Stimulated activated CD8-positive, alpha-beta memory T cell treated with anti-CD3 and anti-CD28 coated beads, Interleukin-12 subunit alpha, Interleukin-12 subunit beta, amount 100 ng/mL, for 24 hours (primary cell): ENCODE measurements around the gene CHRNB1.

Experiments
- DNase-seq: peaks from one replicate; pipeline ENCODE4 v3.0.0-alpha.2; 2020; ENCODE audit errors: extremely low read depth

Gene CHRNB1

GRCh38 chr17:7437950-7438614, 6.8 kb upstream of the CHRNB1 start:
- no peak for DNase-seq

- no peak for DNase-seq
Measured at GRCh38 chr17:7438656-7439460, 6.0 kb upstream of the CHRNB1 start.

GRCh38 chr17:7439462-7440112, 5.3 kb upstream of the CHRNB1 start, which contains the start of gene FGF11:
FGF11 (plus strand) TSS chr17:7439512; CDS start chr17:7439621, 109 bp downstream.
- no peak for DNase-seq

- no peak for DNase-seq
Measured at GRCh38 chr17:7440113-7440833, 4.6 kb upstream of the CHRNB1 start.

GRCh38 chr17:7440834-7441195, 4.0 kb upstream of the CHRNB1 start:
- DNase-seq = no peak

- no peak for DNase-seq
Measured at GRCh38 chr17:7441266-7441665, 3.6 kb upstream of the CHRNB1 start.

- no peak for DNase-seq
Measured at GRCh38 chr17:7442142-7442541, 2.7 kb upstream of the CHRNB1 start.

GRCh38 chr17:7443499-7444485, 1.1 kb upstream of the CHRNB1 start:
- DNase-seq = no peak

GRCh38 chr17:7445619-7445968, 733 bp downstream of the CHRNB1 start:
- DNase-seq = no peak

GRCh38 chr17:7448461-7448860, 3.6 kb downstream of the CHRNB1 start:
- DNase-seq = no peak

GRCh38 chr17:7459961-7460545, 15.2 kb downstream of the CHRNB1 start:
- DNase-seq = no peak

GRCh38 chr17:7460850-7461660, 16.2 kb downstream of the CHRNB1 start:
- DNase-seq = no peak

GRCh38 chr17:7462474-7463371, 17.9 kb downstream of the CHRNB1 start:
- DNase-seq = no peak

GRCh38 chr17:7463372-7463846, 18.5 kb downstream of the CHRNB1 start:
- no peak for DNase-seq

- DNase-seq = no peak
Measured at GRCh38 chr17:7464081-7464480, 19.2 kb downstream of the CHRNB1 start.

- no peak for DNase-seq
Measured at GRCh38 chr17:7465597-7466275, 20.9 kb downstream of the CHRNB1 start.

GRCh38 chr17:7466318-7466638, 21.4 kb downstream of the CHRNB1 start:
- no peak for DNase-seq
